Measurements from ENCODE around the gene DUS2. TPM values are rescaled to one million over a fixed set of nuclear protein-coding genes. Genes with fewer than 3 reads are reported as not detected.
A peak's percentile ranks its signal among the peaks of the same experiment; 100 is the strongest.

The DUS2 gene
- total RNA-seq, 1 experiment from 2014 or later, result 19.9 TPM

- Histone ChIP-seq H3K4me2 (ENCODE audit: low read length) (peak overlapping the region; percentile 59), H4K20me1 (ENCODE audit: low read length) (0 out of 2 replicates have a peak, but pooled peaks cover 8% of the 10 kb centered on the region), H3K9me3 (ENCODE audit: low read length) (no peaks in the 10 kb centered on the region), H3K4me3 (ENCODE audit: low read length) (no peak overlapping the region), H2AFZ (ENCODE audit: low read length) (peak overlapping the region; percentile 74), H3K79me2 (ENCODE audit: low read length) (peaks cover 40% of the 10 kb centered on the region), H3K27me3 (ENCODE audit: low read length) (no peaks in the 10 kb centered on the region), H3K36me3 (ENCODE audit: low read depth, low read length) (no peaks in the 10 kb centered on the region), H3F3A (ENCODE audit: low read length, unreplicated experiment) (no peaks in the 10 kb centered on the region), H3K9me2 (replicated peaks; ENCODE audit: low read length) (no peaks in the 10 kb centered on the region), H3K4me1 (ENCODE audit: insufficient read depth, low read length) (0 out of 2 replicates have a peak, but pooled peaks cover 9% of the 10 kb centered on the region), H3K9ac (ENCODE audit: low read length) (no peak overlapping the region), H3K27ac (ENCODE audit: low read length) (no peak overlapping the region)
- CTCF ChIA-PET, result interaction anchor here (0.9 kb wide), 1 partner anchor 150 kb away, joined by 7 read pairs; no protein-coding TSS in a partner anchor
- no peak for ATAC-seq
- no TSS peak for BruUV-seq (replicated peaks)
- intact Hi-C loops (cut with micrococcal nuclease), result loop anchor here (5.0 kb wide), 1 partner anchor 153 kb away; the partner anchor contains the start of gene ESRP2
- no peak for DNase-seq
- TF ChIP-seq EZH2phosphoT487 (IDR thresholded peaks at IDR 0.05; ENCODE audit: borderline replicate concordance, low read length) (no peak), CTCF (conservative IDR thresholded peaks at IDR 0.05; ENCODE audit: low read depth, low read length) (no peak), EZH2 (IDR thresholded peaks at IDR 0.05; ENCODE audit: low read length, unreplicated experiment) (no peak)
- POLR2A ChIA-PET (ENCODE audit: unreplicated experiment), result no interaction called here
Observed at GRCh38 chr16:68084504-68085258, 61.6 kb downstream of the DUS2 start.

- Histone ChIP-seq H4K20me1 (ENCODE audit: low read length) (0 out of 2 replicates have a peak, but pooled peaks cover 8% of the 10 kb centered on the region), H3K4me1 (ENCODE audit: insufficient read depth, low read length) (0 out of 2 replicates have a peak, but pooled peaks cover 9% of the 10 kb centered on the region), H3K9ac (ENCODE audit: low read length) (peak within 1 kb of the TSS; percentile 76), H3K79me2 (ENCODE audit: low read length) (peaks cover 47% of the 10 kb centered on the region), H2AFZ (ENCODE audit: low read length) (peak within 1 kb of the TSS; percentile 92), H3K36me3 (ENCODE audit: low read depth, low read length) (no peaks in the 10 kb centered on the region), H3K27me3 (ENCODE audit: low read length) (no peaks in the 10 kb centered on the region), H3F3A (ENCODE audit: low read length, unreplicated experiment) (no peaks in the 10 kb centered on the region), H3K9me3 (ENCODE audit: low read length) (no peaks in the 10 kb centered on the region), H3K27ac (ENCODE audit: low read length) (no peak within 1 kb of the TSS), H3K4me2 (ENCODE audit: low read length) (peak within 1 kb of the TSS; percentile 93), H3K9me2 (replicated peaks; ENCODE audit: low read length) (no peaks in the 10 kb centered on the region), H3K4me3 (ENCODE audit: low read length) (peak within 1 kb of the TSS; percentile 89)
- ChIA-PET POLR2A (ENCODE audit: unreplicated experiment) (no interaction called here), CTCF (interaction anchor here (0.5 to 0.9 kb wide), 4 partner anchors 10 to 490 kb away, joined by 3 to 18 read pairs (median 5); no protein-coding TSS in a partner anchor)
- TF ChIP-seq EZH2 (IDR thresholded peaks at IDR 0.05; ENCODE audit: low read length, unreplicated experiment), result no peak
- intact Hi-C loops (cut with micrococcal nuclease), result loop anchor here (5.0 kb wide), 1 partner anchor 152 kb away; the partner anchor contains the start of gene ESRP2
- ATAC-seq (peak; percentile 86), DNase-seq (peak; percentile 92)
- BruUV-seq (replicated peaks), result no TSS peak
Observed at GRCh38 chr16:68085259-68086071, 62.4 kb downstream of the DUS2 start, which contains the start of gene NFATC3. NFATC3 (plus strand) TSS chr16:68085370; CDS start chr16:68085682, 312 bp downstream.

GRCh38 chr16:68086336-68086841 lies 63.3 kb downstream of the DUS2 start:
- intact Hi-C loops (cut with micrococcal nuclease), result loop anchor here (5.0 kb wide), 1 partner anchor 151 kb away; the partner anchor contains the start of gene ESRP2
- no peaks in the 10 kb centered on the region for H3K27me3 ChIP-seq (ENCODE audit: low read length)
- peak overlapping the region; percentile 93 for H3K4me2 ChIP-seq (ENCODE audit: low read length)
- no TSS peak for BruUV-seq (replicated peaks)
- DNase-seq, result peak; percentile 35
- CTCF ChIA-PET, result no interaction called here
- no peaks in the 10 kb centered on the region for H3F3A ChIP-seq (ENCODE audit: low read length, unreplicated experiment)
- H3K4me3 ChIP-seq (ENCODE audit: low read length), result peak overlapping the region; percentile 89
- H4K20me1 ChIP-seq (ENCODE audit: low read length), result 0 out of 2 replicates have a peak, but pooled peaks cover 8% of the 10 kb centered on the region
- no peaks in the 10 kb centered on the region for H3K9me2 ChIP-seq (replicated peaks; ENCODE audit: low read length)
- no peak overlapping the region for H3K27ac ChIP-seq (ENCODE audit: low read length)
- no peak for TF ChIP-seq CTCF (conservative IDR thresholded peaks at IDR 0.05; ENCODE audit: low read depth, low read length)
- TF ChIP-seq EZH2 (IDR thresholded peaks at IDR 0.05; ENCODE audit: low read length, unreplicated experiment), result no peak
- TF ChIP-seq EZH2phosphoT487 (IDR thresholded peaks at IDR 0.05; ENCODE audit: borderline replicate concordance, low read length), result no peak
- 0 out of 2 replicates have a peak, but pooled peaks cover 9% of the 10 kb centered on the region for H3K4me1 ChIP-seq (ENCODE audit: insufficient read depth, low read length)
- H3K79me2 ChIP-seq (ENCODE audit: low read length), result peaks cover 57% of the 10 kb centered on the region
- H3K9ac ChIP-seq (ENCODE audit: low read length), result peak overlapping the region; percentile 76
- peak; percentile 45 for ATAC-seq
- no peaks in the 10 kb centered on the region for H3K36me3 ChIP-seq (ENCODE audit: low read depth, low read length)
- peak overlapping the region; percentile 92 for H2AFZ ChIP-seq (ENCODE audit: low read length)
- H3K9me3 ChIP-seq (ENCODE audit: low read length), result no peaks in the 10 kb centered on the region
- POLR2A ChIA-PET (ENCODE audit: unreplicated experiment), result interaction anchor here (0.6 to 0.7 kb wide), 3 partner anchors 10 to 130 kb away, joined by 5 to 13 read pairs (median 10); no protein-coding TSS in a partner anchor
